OCI-LY1 (cell line): ENCODE measurements around the gene GAPDHS.

Experiments
- H2AFZ ChIP-seq: fragments of 200-600 bp; sonication (generic), shearing (Covaris generic); 2 replicates; pipeline ENCODE4 v1.6.0; 2014; ENCODE audit warnings: antibody characterized with exemption, mild to moderate bottlenecking, low read length
- H3F3A ChIP-seq: fragments of 200-600 bp; sonication (generic), shearing (Covaris generic); 2 replicates; pipeline ENCODE4 v1.6.0; 2014; ENCODE audit warnings: mild to moderate bottlenecking, antibody characterized with exemption, low read length, moderate library complexity; ENCODE audit not compliant: insufficient read depth
- H3K27ac ChIP-seq: fragments of 200-600 bp; sonication (generic); 2 replicates; pipeline ENCODE4 v1.5.1; 2014; ENCODE audit warnings: low read length, mixed run types, mild to moderate bottlenecking, low read depth; ENCODE audit not compliant: poor library complexity, severe bottlenecking
- H3K27me3 ChIP-seq: fragments of 200-600 bp; sonication (generic); 2 replicates; pipeline ENCODE4 v1.6.0; 2014; ENCODE audit warnings: antibody characterized with exemption, mild to moderate bottlenecking, low read length, moderate library complexity; ENCODE audit not compliant: insufficient read depth
- H3K36me3 ChIP-seq: fragments of 200-600 bp; sonication (generic); 2 replicates; pipeline ENCODE4 v1.6.1; 2014; ENCODE audit warnings: mild to moderate bottlenecking, antibody characterized with exemption, low read length, moderate library complexity, mixed read lengths; ENCODE audit not compliant: insufficient read depth
- H3K4me1 ChIP-seq: fragments of 200-600 bp; sonication (generic); 2 replicates; pipeline ENCODE4 v1.5.1; 2014; ENCODE audit warnings: mild to moderate bottlenecking, low read length, moderate library complexity; ENCODE audit not compliant: insufficient read depth, severe bottlenecking
- H3K4me2 ChIP-seq: fragments of 200-600 bp; sonication (generic), shearing (Covaris generic); 2 replicates; pipeline ENCODE4 v1.6.1; 2014; ENCODE audit warnings: low read length
- H3K4me3 ChIP-seq: fragments of 200-600 bp; sonication (generic); 2 replicates; pipeline ENCODE4 v1.5.1; 2014; ENCODE audit warnings: low read length, low read depth, mild to moderate bottlenecking, mixed read lengths; ENCODE audit not compliant: poor library complexity, severe bottlenecking
- H3K79me2 ChIP-seq: fragments of 200-600 bp; shearing (Covaris generic); 2 replicates; pipeline ENCODE4 v1.6.1; 2016; ENCODE audit warnings: mixed run types, low read length, mixed read lengths; ENCODE audit not compliant: insufficient read depth
- H3K9ac ChIP-seq: fragments of 200-600 bp; sonication (generic), shearing (Covaris generic); 2 replicates; pipeline ENCODE4 v1.6.1; 2014; ENCODE audit warnings: mild to moderate bottlenecking, low read length, mixed read lengths
- H3K9me2 ChIP-seq: fragments of 200-600 bp; sonication (generic), shearing (Covaris generic); 2 replicates; pipeline ENCODE4 v1.6.1; 2014; ENCODE audit warnings: low read depth, mild to moderate bottlenecking, low read length, mixed read lengths
- H3K9me3 ChIP-seq: fragments of 200-600 bp; shearing (Covaris generic); 2 replicates; pipeline ENCODE4 v1.6.1; 2014; ENCODE audit warnings: low read length, mixed read lengths
- H4K20me1 ChIP-seq: fragments of 200-600 bp; sonication (generic), shearing (Covaris generic); 2 replicates; pipeline ENCODE4 v1.6.0; 2016; ENCODE audit warnings: mild to moderate bottlenecking, low read length; ENCODE audit not compliant: insufficient read depth
- CTCF ChIP-seq: fragments of 200-600 bp; sonication (generic), shearing (Covaris generic); IDR thresholded peaks from 2 replicates; pipeline ENCODE4 v1.5.1; 2017; ENCODE audit warnings: mild to moderate bottlenecking, antibody characterized with exemption, low read length, moderate library complexity, mixed read lengths
- EZH2 ChIP-seq: fragments of 200-600 bp; sonication (generic), shearing (Covaris generic); IDR thresholded peaks from 2 replicates; pipeline ENCODE4 v1.8.0; 2017; ENCODE audit warnings: borderline replicate concordance, mixed run types, mild to moderate bottlenecking, antibody characterized with exemption, low read length, moderate library complexity, mixed read lengths

Gene GAPDHS

GRCh38 chr19:35518313-35518712 is 14.9 kb upstream of the GAPDHS start:
- Histone ChIP-seq H3K4me3 (no peak overlapping the region), H3K79me2 (no peaks in the 10 kb centered on the region), H3K27ac (no peak overlapping the region), H4K20me1 (no peaks in the 10 kb centered on the region), H3F3A (no peaks in the 10 kb centered on the region), H3K9ac (no peak overlapping the region), H3K36me3 (no peaks in the 10 kb centered on the region), H2AFZ (no peak overlapping the region), H3K27me3 (0 out of 2 replicates have a peak, but pooled peaks cover 5% of the 10 kb centered on the region), H3K4me1 (no peaks in the 10 kb centered on the region), H3K4me2 (no peak overlapping the region), H3K9me2 (no peaks in the 10 kb centered on the region), H3K9me3 (no peaks in the 10 kb centered on the region)
- TF ChIP-seq EZH2 (no peak), CTCF (no peak)

GRCh38 chr19:35519291-35519690 is 14.0 kb upstream of the GAPDHS start:
- no peak overlapping the region for H3K4me2 ChIP-seq
- H3K27ac ChIP-seq, result no peak overlapping the region
- no peak for TF ChIP-seq EZH2
- no peak for TF ChIP-seq CTCF

GRCh38 chr19:35521124-35521743 is 12.0 kb upstream of the GAPDHS start:
- Histone ChIP-seq H3F3A (no peaks in the 10 kb centered on the region), H3K27me3 (0 out of 2 replicates have a peak, but pooled peaks cover 6% of the 10 kb centered on the region), H3K27ac (no peak overlapping the region), H4K20me1 (no peaks in the 10 kb centered on the region), H3K9ac (no peak overlapping the region), H2AFZ (no peak overlapping the region), H3K4me1 (no peaks in the 10 kb centered on the region), H3K4me3 (no peak overlapping the region), H3K4me2 (no peak overlapping the region), H3K36me3 (no peaks in the 10 kb centered on the region), H3K79me2 (no peaks in the 10 kb centered on the region), H3K9me2 (no peaks in the 10 kb centered on the region), H3K9me3 (no peaks in the 10 kb centered on the region)
- TF ChIP-seq EZH2 (no peak), CTCF (no peak)

More at GRCh38 chr19:35519291-35519690, 14.0 kb upstream of the GAPDHS start:
- Histone ChIP-seq H3F3A (no peaks in the 10 kb centered on the region), H3K4me3 (no peak overlapping the region), H3K4me1 (no peaks in the 10 kb centered on the region), H3K9me2 (no peaks in the 10 kb centered on the region), H3K27me3 (0 out of 2 replicates have a peak, but pooled peaks cover 5% of the 10 kb centered on the region), H4K20me1 (no peaks in the 10 kb centered on the region), H3K9me3 (no peaks in the 10 kb centered on the region), H2AFZ (no peak overlapping the region), H3K9ac (no peak overlapping the region), H3K36me3 (no peaks in the 10 kb centered on the region), H3K79me2 (no peaks in the 10 kb centered on the region)
